ENCODE results near the gene KRT77. TPM values are rescaled to one million over a fixed set of nuclear protein-coding genes. Genes with fewer than 3 reads are reported as not detected.

Gene KRT77
- polyA plus RNA-seq, 1 donor from 2014 or later: not detected

DNA sequence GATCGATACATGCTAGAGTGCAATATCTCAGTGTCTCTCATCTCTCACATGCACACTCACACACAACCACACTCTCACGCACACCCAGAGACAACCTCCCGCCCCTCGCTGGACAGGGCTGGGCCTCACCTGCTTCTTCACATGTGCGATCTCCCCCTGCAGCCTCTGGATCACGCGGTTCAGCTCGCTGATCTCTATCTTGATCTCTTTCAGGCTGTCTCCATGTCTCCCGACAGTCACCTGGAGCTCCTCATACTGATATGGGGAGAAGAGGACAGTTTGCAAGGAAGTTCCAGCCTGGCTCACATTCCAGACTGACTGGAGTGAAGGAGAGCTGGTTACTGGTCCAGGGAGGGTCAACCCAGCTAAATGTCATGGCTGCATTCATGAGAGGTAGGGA, 55.7 kb downstream of the KRT77 start:
- H3K27ac ChIP-seq (ENCODE audit: low read length): no peak overlapping the region
- no peak overlapping the region for H3K4me3 ChIP-seq (ENCODE audit: low read length)
- no peak overlapping the region for H3K4me2 ChIP-seq (ENCODE audit: low read length)
- no peaks in the 10 kb centered on the region for H3K27me3 ChIP-seq (ENCODE audit: insufficient read depth, low read depth, low read length)
- H3K9me3 ChIP-seq (ENCODE audit: low read length): no peaks in the 10 kb centered on the region
- H4K20me1 ChIP-seq (ENCODE audit: insufficient read depth): no peaks in the 10 kb centered on the region
- H3K36me3 ChIP-seq (ENCODE audit: insufficient read depth, low read length): no peaks in the 10 kb centered on the region
- H2AFZ ChIP-seq (ENCODE audit: low read depth, low read length): no peak overlapping the region
- no peaks in the 10 kb centered on the region for H3F3A ChIP-seq (ENCODE audit: insufficient read depth, low read length, poor library complexity, severe bottlenecking)
- H3K9me2 ChIP-seq (ENCODE audit: insufficient read depth, low read length): no peaks in the 10 kb centered on the region
- no peak for TF ChIP-seq SMC3 (conservative IDR thresholded peaks at IDR 0.05; ENCODE audit: poor library complexity)
- H3K79me2 ChIP-seq (replicated peaks; ENCODE audit: insufficient read depth, low read length): no peaks in the 10 kb centered on the region
- H3K9ac ChIP-seq (ENCODE audit: low read length): no peak overlapping the region

DNA sequence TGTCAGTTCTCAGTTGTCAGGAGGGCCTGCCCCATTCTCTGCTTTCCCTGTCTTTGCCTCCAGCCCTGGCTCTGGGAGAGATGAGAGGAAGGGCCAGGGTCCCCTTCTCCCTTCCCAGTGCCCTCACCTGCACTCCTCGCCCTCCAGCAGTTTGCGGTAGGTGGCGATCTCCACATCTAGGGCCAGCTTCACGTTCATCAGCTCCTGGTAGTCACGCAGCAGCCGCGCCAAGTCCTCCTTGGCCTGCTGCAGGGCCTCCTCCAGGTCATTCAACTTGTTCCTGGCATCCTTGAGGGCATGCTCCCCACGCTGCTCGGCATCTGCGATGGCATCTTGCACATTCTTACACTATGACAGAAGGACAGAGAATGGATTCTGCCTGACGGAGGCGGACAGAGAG, 56.7 kb downstream of the KRT77 start:
- TF ChIP-seq POLR2AphosphoS5 (IDR thresholded peaks at IDR 0.05) (no peak), EZH2 (IDR thresholded peaks at IDR 0.05; ENCODE audit: borderline replicate concordance, insufficient read depth, low read length, poor library complexity, severe bottlenecking) (no peak), TAF1 (IDR thresholded peaks at IDR 0.05; ENCODE audit: low read depth) (no peak), EP300 (conservative IDR thresholded peaks at IDR 0.05; ENCODE audit: poor library complexity, severe bottlenecking) (no peak)
- TF ChIP-seq, protein P1, sequence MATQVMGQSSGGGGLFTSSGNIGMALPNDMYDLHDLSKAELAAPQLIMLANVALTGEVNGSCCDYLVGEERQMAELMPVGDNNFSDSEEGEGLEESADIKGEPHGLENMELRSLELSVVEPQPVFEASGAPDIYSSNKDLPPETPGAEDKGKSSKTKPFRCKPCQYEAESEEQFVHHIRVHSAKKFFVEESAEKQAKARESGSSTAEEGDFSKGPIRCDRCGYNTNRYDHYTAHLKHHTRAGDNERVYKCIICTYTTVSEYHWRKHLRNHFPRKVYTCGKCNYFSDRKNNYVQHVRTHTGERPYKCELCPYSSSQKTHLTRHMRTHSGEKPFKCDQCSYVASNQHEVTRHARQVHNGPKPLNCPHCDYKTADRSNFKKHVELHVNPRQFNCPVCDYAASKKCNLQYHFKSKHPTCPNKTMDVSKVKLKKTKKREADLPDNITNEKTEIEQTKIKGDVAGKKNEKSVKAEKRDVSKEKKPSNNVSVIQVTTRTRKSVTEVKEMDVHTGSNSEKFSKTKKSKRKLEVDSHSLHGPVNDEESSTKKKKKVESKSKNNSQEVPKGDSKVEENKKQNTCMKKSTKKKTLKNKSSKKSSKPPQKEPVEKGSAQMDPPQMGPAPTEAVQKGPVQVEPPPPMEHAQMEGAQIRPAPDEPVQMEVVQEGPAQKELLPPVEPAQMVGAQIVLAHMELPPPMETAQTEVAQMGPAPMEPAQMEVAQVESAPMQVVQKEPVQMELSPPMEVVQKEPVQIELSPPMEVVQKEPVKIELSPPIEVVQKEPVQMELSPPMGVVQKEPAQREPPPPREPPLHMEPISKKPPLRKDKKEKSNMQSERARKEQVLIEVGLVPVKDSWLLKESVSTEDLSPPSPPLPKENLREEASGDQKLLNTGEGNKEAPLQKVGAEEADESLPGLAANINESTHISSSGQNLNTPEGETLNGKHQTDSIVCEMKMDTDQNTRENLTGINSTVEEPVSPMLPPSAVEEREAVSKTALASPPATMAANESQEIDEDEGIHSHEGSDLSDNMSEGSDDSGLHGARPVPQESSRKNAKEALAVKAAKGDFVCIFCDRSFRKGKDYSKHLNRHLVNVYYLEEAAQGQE (IDR thresholded peaks at IDR 0.05; ENCODE audit: borderline replicate concordance): no peak
- Histone ChIP-seq H3F3A (ENCODE audit: insufficient read depth, low read length, poor library complexity, severe bottlenecking) (no peaks in the 10 kb centered on the region), H3K79me2 (replicated peaks; ENCODE audit: insufficient read depth, low read length) (no peaks in the 10 kb centered on the region), H3K9me2 (ENCODE audit: insufficient read depth, low read length) (no peaks in the 10 kb centered on the region), H3K27ac (ENCODE audit: low read length) (no peak overlapping the region), H4K20me1 (ENCODE audit: insufficient read depth) (no peaks in the 10 kb centered on the region), H2AFZ (ENCODE audit: low read depth, low read length) (no peak overlapping the region), H3K9me3 (ENCODE audit: low read length) (no peaks in the 10 kb centered on the region), H3K9ac (ENCODE audit: low read length) (no peak overlapping the region), H3K4me2 (ENCODE audit: low read length) (no peak overlapping the region), H3K36me3 (ENCODE audit: insufficient read depth, low read length) (no peaks in the 10 kb centered on the region), H3K27me3 (ENCODE audit: insufficient read depth, low read depth, low read length) (no peaks in the 10 kb centered on the region), H3K4me3 (ENCODE audit: low read length) (no peak overlapping the region)

DNA sequence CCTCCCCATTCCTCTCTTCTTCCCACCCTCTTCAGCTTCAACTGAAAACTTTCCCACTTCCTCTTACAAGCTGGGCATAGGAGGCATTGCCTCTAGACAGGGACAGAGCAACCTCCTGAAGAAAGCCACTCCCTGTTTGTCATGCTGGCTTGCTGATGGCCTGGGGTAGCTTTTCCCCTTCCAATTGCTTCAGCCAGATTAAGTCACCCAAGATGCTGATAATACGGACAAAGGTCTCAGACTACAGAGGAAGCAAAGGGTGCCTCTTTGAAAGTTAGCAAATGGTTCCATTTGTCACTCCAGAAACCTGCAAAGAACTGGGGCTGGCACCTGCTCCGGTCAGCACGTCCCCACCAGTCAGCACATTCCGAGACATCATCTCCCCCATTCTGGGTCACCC, 57.3 kb downstream of the KRT77 start:
- no peaks in the 10 kb centered on the region for H3K79me2 ChIP-seq (replicated peaks; ENCODE audit: insufficient read depth, low read length)

More for the DNA sequence above, 57.3 kb downstream of the KRT77 start:
- Histone ChIP-seq H3K4me3 (ENCODE audit: low read length) (no peak overlapping the region), H2AFZ (ENCODE audit: low read depth, low read length) (no peak overlapping the region), H3K9me3 (ENCODE audit: low read length) (no peaks in the 10 kb centered on the region), H3K27me3 (ENCODE audit: insufficient read depth, low read depth, low read length) (no peaks in the 10 kb centered on the region), H3F3A (ENCODE audit: insufficient read depth, low read length, poor library complexity, severe bottlenecking) (no peaks in the 10 kb centered on the region), H3K4me2 (ENCODE audit: low read length) (no peak overlapping the region), H3K9me2 (ENCODE audit: insufficient read depth, low read length) (no peaks in the 10 kb centered on the region), H4K20me1 (ENCODE audit: insufficient read depth) (no peaks in the 10 kb centered on the region), H3K36me3 (ENCODE audit: insufficient read depth, low read length) (no peaks in the 10 kb centered on the region), H3K27ac (ENCODE audit: low read length) (no peak overlapping the region), H3K9ac (ENCODE audit: low read length) (no peak overlapping the region)
- TF ChIP-seq TAF1 (IDR thresholded peaks at IDR 0.05; ENCODE audit: low read depth) (no peak), SMC3 (conservative IDR thresholded peaks at IDR 0.05; ENCODE audit: poor library complexity) (no peak), EZH2 (IDR thresholded peaks at IDR 0.05; ENCODE audit: borderline replicate concordance, insufficient read depth, low read length, poor library complexity, severe bottlenecking) (no peak), EP300 (conservative IDR thresholded peaks at IDR 0.05; ENCODE audit: poor library complexity, severe bottlenecking) (no peak), POLR2AphosphoS5 (IDR thresholded peaks at IDR 0.05) (no peak)
- TF ChIP-seq, protein P1 (IDR thresholded peaks at IDR 0.05; ENCODE audit: borderline replicate concordance): no peak
- TF ChIP-seq, protein P2, sequence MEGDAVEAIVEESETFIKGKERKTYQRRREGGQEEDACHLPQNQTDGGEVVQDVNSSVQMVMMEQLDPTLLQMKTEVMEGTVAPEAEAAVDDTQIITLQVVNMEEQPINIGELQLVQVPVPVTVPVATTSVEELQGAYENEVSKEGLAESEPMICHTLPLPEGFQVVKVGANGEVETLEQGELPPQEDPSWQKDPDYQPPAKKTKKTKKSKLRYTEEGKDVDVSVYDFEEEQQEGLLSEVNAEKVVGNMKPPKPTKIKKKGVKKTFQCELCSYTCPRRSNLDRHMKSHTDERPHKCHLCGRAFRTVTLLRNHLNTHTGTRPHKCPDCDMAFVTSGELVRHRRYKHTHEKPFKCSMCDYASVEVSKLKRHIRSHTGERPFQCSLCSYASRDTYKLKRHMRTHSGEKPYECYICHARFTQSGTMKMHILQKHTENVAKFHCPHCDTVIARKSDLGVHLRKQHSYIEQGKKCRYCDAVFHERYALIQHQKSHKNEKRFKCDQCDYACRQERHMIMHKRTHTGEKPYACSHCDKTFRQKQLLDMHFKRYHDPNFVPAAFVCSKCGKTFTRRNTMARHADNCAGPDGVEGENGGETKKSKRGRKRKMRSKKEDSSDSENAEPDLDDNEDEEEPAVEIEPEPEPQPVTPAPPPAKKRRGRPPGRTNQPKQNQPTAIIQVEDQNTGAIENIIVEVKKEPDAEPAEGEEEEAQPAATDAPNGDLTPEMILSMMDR (IDR thresholded peaks at IDR 0.05; ENCODE audit: poor library complexity, severe bottlenecking): no peak

Data from neural cell (in vitro differentiated cells).